GM08714 (cell line): ENCODE results near the gene COMMD1.
A peak's percentile ranks its signal among the peaks of the same experiment; 100 is the strongest.
"Not testable (repeated sequence)": the region's sequence is repeated elsewhere in the genome, so short reads cannot be mapped to it uniquely, and the experiment has no call there.

Experiments used
- H3K4me3 ChIP-seq: fragments of 200-500 bp; sonication (Bioruptor generic); 2 replicates; pipeline ENCODE4 v1.5.1; 2014; ENCODE audit warnings: mild to moderate bottlenecking, low read length, inconsistent platforms
- ZNF274 ChIP-seq: IDR thresholded peaks from 2 replicates; pipeline ENCODE4 v1.6.1; 2012; ENCODE audit warnings: mild to moderate bottlenecking, low read depth, low read length

COMMD1 gene

DNA sequence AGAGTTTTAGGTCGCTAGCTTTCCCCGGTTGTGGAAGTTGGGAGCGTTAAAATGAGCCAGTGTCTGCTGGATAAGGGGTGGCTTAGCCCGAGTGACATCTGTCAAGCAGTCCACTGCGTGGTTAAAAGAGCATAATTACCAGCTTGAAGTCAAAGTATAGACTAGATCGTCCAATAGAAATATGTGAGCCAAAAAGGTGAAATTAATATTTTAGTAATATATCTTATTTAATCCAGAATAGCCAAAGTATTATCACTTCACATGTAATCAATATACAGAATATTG lies 654 bp downstream of the COMMD1 start:
- H3K4me3 ChIP-seq = peak overlapping the region; percentile 94
- no peak for TF ChIP-seq ZNF274

DNA sequence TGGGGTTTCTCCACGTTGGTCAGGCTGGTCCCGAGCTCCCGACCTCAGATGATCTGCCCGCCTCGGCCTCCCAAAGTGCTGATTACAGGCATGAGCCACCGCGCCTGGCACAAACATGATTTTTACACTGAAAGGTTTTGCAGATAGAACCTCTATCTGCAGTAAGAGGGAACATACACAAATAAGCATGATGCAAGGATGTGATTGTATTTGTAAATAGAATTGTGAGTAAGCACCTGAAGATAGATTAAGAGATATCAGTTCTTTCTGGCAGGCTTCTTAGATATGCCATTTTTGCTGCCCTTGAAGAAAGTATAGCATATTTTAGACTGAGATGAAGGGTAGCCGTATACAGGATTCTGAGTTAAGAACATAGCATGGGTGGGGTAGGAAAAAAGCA lies 3.6 kb downstream of the COMMD1 start:
- TF ChIP-seq ZNF274 = no peak
- no peak overlapping the region for H3K4me3 ChIP-seq

DNA sequence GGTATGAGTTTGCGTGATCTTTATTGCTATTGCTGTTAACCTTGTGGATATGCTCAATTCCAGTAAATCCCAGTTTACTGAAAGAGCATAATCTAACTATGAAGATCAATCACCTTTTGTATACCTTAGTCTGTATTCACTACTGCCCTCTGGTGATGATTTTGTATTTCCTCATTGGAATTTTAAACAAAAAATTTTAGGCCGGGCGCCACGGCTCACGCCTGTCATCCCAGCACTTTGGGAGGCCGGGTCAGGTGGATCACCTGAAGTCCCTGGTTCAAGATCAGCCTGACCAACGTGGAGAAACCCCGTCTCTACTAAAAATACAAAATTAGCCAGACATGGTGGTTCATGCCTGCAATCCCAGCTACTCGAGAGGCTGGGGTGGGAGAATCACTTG lies 5.1 kb downstream of the COMMD1 start:
- H3K4me3 ChIP-seq = no peak overlapping the region
- no peak for TF ChIP-seq ZNF274

DNA sequence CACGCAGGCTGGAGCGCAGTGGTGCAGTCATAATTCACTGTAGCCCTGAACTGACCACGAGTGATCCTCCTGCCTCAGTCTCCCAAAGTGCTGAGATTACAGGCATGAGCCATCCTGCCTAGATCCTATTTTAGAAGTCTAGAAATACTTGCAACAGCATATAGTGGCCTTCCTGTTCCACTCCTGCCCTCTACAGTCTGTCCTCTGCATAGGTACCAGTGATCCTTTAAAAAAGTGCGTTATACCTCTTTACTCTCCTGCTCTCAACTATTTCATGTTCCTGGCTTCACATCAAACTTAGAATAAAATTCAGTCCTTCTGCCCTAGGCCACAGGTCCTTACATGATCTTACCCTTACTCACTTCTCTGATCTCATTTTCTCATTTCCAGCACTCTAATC lies 6.0 kb downstream of the COMMD1 start:
- no peak overlapping the region for H3K4me3 ChIP-seq
- TF ChIP-seq ZNF274 = no peak

DNA sequence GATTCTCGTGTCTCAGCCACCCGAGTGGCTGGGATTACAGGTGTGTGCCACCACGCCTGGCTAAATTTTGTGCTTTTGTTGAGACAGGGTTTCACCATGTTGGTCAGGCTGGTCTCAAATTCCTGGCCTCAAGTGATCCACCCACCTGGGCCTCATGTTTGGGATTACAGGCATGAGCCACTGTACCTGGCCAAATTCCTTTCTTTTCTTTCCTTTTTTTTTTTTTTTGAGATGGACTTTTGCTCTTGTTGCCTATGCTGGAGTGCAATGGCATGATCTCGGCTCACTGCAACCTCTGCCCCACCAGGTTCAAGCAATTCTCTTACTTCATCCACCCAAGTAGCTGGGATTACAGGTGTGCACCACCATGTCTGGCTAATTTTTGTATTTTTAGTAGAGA lies 9.3 kb downstream of the COMMD1 start:
- not testable (repeated sequence) for H3K4me3 ChIP-seq

DNA sequence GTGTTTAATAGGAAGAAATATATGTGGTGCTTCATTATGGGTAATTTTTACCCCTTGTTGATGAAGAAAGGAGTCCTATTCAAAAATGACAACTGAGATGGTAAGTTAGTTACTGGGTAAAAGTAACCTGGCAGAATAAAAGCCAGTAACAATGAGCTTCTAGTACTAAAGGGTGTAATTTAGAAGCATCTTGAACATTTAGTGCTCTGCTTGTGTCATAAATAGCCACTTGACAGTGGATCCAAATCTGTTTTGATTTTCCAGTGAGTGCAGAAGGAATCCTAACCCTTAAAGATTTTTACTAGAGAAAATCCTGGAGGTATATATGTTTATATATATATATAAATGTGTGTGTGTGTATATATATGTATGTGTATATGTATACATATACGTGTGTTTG lies 15.1 kb downstream of the COMMD1 start:
- H3K4me3 ChIP-seq = no peak overlapping the region
- TF ChIP-seq ZNF274 = no peak

DNA sequence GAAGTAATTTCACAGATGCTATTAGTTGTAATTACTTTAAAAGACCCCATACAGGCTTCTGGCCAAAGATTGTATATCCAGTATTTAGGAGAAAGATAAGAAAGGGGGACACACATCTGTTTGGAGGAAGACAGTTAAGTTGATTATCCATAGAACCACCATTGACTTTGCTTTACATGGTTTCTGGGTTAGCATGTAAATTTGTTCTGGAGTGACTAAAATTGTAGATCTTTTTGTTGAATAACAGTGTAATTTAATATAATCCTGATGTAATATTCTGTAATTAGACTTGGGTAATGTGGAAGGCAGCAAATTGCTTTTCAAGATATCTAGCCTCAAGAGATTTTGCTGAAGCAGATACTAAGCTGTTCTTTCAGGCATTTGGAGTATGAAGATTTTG lies 17.2 kb downstream of the COMMD1 start:
- no peak for TF ChIP-seq ZNF274
- no peak overlapping the region for H3K4me3 ChIP-seq

DNA sequence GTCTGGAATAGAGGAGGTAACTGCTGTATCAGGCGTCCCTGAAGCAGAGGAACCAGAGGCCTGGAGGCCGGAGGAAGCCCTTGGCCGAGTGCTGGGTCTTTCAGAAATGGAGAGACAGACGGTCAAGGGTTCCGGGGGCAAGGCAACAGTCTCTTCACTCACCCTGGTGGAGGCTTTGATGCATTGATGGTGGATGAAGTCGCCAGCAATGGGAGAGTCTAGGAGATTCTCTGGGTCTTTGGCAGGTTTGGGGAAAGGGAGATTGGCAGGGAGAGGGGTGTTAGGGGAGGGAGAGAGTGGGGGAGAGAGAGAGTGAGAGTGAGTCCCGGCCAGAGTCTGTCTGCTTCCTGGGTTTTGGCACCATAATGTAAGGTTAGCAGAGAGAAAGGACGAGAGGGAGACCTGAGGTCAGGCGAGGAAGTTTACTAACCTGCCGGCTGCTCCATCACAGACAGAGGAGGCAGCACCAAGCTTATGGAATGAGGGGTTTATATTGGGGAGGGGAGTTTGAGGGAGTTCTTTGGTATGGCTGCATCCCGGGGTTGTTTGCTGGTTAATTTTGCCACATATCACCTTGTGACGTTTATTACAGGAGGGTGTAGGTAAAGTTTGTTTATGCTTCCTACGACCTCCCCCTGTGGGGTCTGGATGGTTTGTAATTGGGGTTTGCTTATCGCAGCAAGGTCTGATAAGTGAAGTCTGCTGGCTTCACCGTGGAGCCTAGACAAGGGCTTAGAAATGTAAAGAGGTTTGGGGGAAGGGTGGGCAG lies 19.6 kb downstream of the COMMD1 start:
- TF ChIP-seq ZNF274 = no peak
- no peak overlapping the region for H3K4me3 ChIP-seq

DNA sequence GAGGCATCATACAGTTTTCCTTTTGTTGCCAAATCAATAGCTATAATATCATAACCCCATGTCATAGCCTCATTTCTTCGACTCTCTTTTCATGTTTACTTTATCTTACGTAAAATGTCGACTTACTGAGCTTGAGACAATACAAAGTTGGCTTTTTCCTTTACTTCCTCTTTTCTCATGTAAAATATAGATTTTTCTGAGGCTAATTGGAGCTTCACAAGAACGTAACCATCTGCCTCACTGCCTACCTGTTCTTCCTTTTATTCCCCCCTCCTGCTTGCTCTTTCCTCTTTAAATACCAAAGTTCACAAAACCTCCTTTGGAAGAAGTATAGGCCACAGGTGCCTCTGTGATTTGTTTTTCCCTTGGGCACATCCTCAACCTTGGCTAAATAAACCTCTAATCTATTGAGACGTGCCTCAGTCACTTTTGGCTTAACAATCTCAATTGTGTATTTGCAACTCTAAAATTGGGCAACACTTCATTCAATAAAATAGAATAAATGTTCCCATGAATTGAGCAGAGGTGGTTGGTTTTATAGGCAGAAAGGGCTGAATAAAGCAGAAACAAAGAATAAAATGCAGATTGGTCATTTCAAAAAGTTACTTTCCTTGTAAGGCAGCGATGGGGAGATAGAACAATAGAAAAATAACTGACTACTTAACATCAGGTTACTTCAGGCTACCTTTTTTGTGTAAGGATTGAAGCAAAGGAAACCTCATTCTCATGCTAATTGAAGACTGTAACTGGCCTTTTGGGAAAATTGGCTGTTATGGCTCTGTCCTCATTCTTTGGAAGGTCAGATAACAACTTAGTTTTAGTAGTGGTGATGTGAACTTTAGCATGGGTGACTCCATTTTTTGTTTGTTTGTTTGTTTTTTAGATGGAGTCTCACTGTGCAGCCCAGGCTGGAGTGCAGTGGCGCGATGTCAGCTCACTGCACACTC lies 21.3 kb downstream of the COMMD1 start:
- no peak overlapping the region for H3K4me3 ChIP-seq
- TF ChIP-seq ZNF274 = no peak

DNA sequence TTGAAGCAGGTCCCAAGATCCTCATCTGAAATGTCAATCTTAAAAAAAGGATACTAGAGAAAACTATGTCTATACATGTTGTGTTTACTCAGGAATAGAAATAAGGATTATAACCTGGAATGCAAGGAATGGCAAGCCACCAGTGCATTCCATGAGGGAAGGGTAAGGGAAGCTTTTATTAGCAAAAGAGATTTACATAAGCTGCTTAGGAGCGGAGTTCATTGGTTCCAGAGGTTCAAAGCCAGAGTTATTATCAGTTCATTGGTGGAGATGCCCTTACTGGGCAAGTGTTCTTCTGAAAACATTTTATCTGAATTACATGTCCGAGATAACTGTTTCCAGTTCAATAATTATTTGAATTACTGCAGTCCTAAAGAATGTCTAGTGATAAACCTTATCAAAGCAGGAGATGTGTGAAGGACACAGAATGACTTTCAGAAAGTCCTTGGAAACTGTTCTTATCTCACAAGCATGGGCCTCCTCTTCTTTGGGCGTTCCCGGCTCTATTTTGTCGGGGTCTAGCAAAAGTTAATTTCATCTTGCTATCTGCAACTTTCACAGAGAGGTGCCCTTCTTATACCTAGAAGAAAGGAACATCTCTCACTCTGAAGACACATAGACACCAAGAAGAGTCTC lies 23.5 kb downstream of the COMMD1 start:
- H3K4me3 ChIP-seq = no peak overlapping the region
- TF ChIP-seq ZNF274 = no peak

DNA sequence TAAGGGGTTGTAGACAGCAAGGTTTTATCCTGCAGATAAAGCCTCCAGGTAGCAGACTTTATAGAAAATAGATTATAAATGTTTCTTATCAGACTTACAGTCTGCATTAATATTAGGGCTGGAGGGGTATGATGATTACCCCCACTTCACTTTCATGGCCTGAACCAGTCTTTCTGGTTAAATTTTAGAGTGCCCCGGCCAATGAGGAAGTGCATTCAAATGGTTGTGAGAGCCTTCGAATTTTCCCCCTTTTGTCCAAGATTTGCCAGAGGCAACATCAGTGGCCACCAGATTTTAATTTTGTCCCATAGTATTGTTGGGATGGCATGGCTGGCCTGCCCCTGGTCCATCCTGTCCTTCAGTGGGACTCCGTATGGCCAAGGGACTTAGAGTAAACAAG lies 31.6 kb downstream of the COMMD1 start:
- no peak overlapping the region for H3K4me3 ChIP-seq
- TF ChIP-seq ZNF274 = no peak

DNA sequence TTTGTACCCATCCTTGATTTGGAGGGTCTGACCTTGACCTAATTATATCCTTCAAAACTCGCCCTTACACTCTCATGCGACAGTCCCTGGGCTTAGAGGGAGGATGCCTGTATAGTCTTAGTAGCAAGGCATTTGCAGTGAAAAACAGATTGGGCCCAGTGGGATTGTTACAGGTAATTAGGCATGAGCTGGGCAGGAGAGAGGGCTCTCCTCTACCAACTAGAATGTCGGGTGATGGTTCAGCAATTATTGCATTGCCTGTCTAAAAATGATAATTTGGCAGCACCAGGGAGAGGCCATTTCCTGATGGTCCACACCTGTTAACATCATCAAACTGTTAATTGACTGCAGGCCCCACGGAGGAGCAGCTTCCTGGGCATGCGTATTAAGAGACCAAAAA lies 32.4 kb downstream of the COMMD1 start:
- no peak for TF ChIP-seq ZNF274
- no peak overlapping the region for H3K4me3 ChIP-seq

DNA sequence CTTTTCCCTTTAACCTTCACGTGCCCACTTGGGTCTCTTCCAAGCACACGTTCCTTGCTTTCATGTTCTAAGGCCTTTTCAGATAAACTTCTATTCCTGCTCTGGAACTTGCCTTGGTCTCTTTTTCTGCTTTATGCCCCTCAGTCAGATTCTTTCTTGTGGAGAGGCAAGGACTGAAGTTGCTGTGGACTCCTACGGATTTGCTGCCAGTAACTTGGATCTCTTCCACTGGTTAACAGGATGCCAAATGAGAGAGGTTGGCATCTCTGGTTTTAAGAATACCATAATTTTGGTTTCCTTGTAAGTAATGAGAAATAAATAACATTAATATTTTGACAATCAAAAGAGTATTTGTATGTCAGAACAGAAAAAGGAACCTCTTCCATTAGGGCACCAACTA lies 33.0 kb downstream of the COMMD1 start:
- no peak overlapping the region for H3K4me3 ChIP-seq
- no peak for TF ChIP-seq ZNF274

DNA sequence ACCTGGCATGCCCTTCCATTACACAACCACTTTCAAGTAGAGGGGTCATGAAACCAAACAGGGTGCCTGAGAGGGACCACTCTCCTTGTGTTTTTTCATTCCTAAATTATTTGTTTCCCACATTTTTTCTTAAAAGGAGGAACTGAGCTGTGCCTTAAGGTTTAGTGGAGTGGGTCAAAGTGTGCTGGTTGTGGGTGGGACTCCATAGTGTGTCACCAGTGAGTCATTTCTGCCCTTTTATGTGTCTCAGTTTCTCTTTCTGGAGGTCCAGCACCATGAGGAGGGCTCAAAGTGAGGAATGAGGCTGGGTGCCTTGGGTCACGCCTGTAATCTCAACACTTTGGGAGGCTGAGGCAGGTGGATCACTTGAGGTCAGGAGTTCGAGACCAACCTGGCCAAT lies 37.8 kb downstream of the COMMD1 start:
- no peak for TF ChIP-seq ZNF274
- no peak overlapping the region for H3K4me3 ChIP-seq

DNA sequence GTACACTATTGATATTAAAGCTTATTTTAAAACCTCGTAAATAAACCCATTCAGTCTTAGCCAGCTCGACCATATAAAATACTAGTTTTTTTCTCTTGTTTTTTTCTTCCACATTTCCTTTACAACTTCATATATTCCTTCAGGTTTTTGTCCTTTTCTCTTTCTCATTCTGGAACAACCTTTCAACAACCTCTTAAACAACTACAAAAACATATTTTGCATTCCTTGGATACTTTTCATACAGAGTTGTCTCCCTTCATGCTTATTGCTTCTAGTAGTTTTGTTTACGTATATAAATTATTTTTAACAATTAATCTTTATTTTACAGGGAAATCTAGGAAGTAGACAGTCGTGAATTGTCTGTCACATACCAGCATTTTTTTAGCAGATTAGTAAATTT lies 41.2 kb downstream of the COMMD1 start:
- no peak for TF ChIP-seq ZNF274

More for the DNA sequence above, 41.2 kb downstream of the COMMD1 start:
- H3K4me3 ChIP-seq = no peak overlapping the region
